Right lobe of liver (tissue), 6 donors: ENCODE results near the gene NFIA. TPM values are rescaled to one million over a fixed set of nuclear protein-coding genes. Genes with fewer than 3 reads are reported as not detected.

ENCODE experiments used
- ATAC-seq, 4 donors: fragments of 200-7000 bp; cut with Tn5 transposase; one replicate each; pipeline ENCODE4 v1.9.1; 2020; ENCODE audit warnings: mild to moderate bottlenecking in 4 of 4, moderate library complexity in 4 of 4
- DNase-seq, 3 donors: peaks; one replicate each; pipeline ENCODE4 v3.0.0-alpha.2; 2020
- H3K27ac ChIP-seq, 3 donors: fragments of 200-600 bp; one replicate each; pipeline ENCODE4 v1.8.0; 2022
- H3K27me3 ChIP-seq, 2 donors: fragments of 200-600 bp; one replicate each; pipeline ENCODE4 v1.8.0; 2022
- H3K36me3 ChIP-seq, 4 donors: fragments of 200-600 bp; sonication (generic) in 1 of 4; one replicate each; pipeline versions ENCODE4 v1.5.1 to v1.8.0; 2017 to 2022; ENCODE audit warnings: control low read depth in 1 of 4
- H3K4me1 ChIP-seq, 4 donors: fragments of 200-600 bp; sonication (generic) in 1 of 4; one replicate each; pipeline versions ENCODE4 v1.5.1 to v1.8.0; 2017 to 2022; ENCODE audit warnings: control low read depth in 1 of 4
- H3K4me3 ChIP-seq, 3 donors: fragments of 200-600 bp; one replicate each; pipeline ENCODE4 v1.8.0; 2022
- H3K9me3 ChIP-seq, 4 donors: fragments of 200-600 bp; sonication (generic) in 1 of 4; one replicate each; pipeline versions ENCODE4 v1.5.1 to v1.8.0; 2017 to 2022; ENCODE audit warnings: control low read depth in 1 of 4
- POLR2A ChIP-seq: fragments of 450-650 bp; IDR thresholded peaks from one replicate; pipeline ENCODE4 v1.6.1; 2017; ENCODE audit warnings: antibody characterized with exemption, mild to moderate bottlenecking
- WGBS: methylation state at CpG from one replicate; pipeline ENCODE4 v1.1.6; 2018; ENCODE audit warnings: low coverage, low lambda C conversion rate; ENCODE audit not compliant: insufficient coverage; ENCODE audit errors: missing lambda C conversion rate; 5-methylcytosine and 5-hydroxymethylcytosine counted together
- intact Hi-C, 2 donors: fragments of 100-400 bp; cut with DNase I; formaldehyde crosslinking; loops; one replicate each; pipeline versions ENCODE4 v1.11.2 to v1.14.1; 2022
- total RNA-seq, 6 experiments: library from RNA; depleted of rRNA in 2 of 6; stranded (reverse); fragments of >200 nt in 2 of 6; fragmentation: NEBNext Ultra II Directional in 3 of 6; extraction: Animal tissue kit (Norgen Biotek cat#: 25700) in 3 of 6; gene quantifications; one replicate each; pipeline versions ENCODE4 v1.1.0 to v1.2.4, GENCODE V29; 2016 to 2023
- TF ChIP-seq, protein P1 (sequence below), 4 donors: fragments of 200-600 bp in 3 of 4; fragments of 450-650 bp in 1 of 4; IDR thresholded peaks; one replicate each; pipeline versions ENCODE4 v1.5.1 to v1.8.0; 2016 to 2022; ENCODE audit warnings: antibody characterized with exemption in 4 of 4, mild to moderate bottlenecking in 2 of 4
- donor health status: DM: no; HTN: yes; CAD: no.
- donor health status: DM: no; HTN: no; CAD: no.
- donor health status: DM: no; HTN: no; CAD: no.
- donor health status: DM: no; HTN: yes; CAD: no.
- donor health status: DM: no; HTN: yes; CAD: no.

Gene NFIA
- total RNA-seq, 6 experiments from 2014 or later: 36.7 to 97.2 (median 57.9) TPM

DNA sequence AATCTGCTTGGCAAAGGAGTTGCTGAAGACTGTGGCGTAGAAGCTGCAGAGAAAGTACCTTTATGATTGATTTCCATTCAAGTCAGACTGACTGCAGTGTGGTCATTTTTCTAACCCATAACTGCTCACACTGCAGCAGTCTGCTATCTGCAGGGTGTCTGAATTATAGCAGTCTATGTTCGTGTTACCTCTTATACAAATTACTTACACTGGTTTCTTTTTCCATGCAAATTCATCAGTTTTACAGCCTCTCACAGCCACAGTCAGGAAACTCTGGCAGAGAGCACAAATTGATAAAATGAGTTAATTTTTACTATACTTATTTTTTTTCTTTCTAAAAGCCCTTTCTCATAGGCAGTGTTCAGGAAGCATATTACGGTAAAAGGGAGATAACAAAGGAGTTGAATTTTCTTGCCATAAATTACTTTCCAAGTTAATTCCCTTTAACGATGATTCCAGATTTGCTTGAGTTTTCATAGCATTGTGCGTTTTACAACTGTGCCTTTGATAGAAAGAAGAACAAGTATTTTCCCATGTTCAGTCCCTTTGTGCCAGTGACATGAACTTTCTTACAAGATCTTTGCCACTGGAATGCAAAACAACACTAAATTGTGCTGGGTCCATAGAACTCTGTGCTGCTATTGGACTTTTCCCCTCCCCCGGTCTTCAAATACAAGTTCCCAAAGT is 261.5 kb downstream of the NFIA start:
- H3K27ac ChIP-seq: no peak overlapping the region
- ATAC-seq: peak in 3 of 4 donors; percentile 9 to 27 (median 26)

DNA sequence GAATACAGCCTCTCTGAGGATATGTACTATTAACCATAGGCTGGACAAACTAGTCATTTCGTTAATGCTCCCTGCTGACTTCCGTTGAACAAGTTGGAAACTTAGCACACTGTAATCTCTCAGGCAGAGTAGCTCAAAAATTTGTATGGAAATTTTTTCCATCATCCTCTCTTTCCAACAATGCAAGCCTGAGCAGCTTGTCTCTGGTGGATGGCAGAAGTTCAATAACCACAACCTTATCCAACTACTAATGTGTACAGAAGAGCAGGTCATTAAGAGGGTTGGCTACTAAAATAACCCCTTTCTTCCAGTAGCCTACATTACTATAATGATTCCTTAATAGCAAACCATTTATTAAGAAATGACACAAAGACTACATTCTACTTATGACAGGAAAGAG is 262.3 kb downstream of the NFIA start:
- no peak for DNase-seq
- intact Hi-C loops: loop anchor here in 1 of 2 donors (10.0 kb wide), 1 partner anchor 290 kb away; no protein-coding TSS in a partner anchor
- H3K9me3 ChIP-seq: no peaks in the 10 kb centered on the region
- H3K36me3 ChIP-seq: peaks cover 0 to 9% (median 3%) of the 10 kb centered on the region in 4 donors
- no peak overlapping the region for H3K27ac ChIP-seq
- no peak overlapping the region for H3K4me3 ChIP-seq
- H3K4me1 ChIP-seq: peaks cover 0 to 15% (median 4%) of the 10 kb centered on the region in 4 donors
- WGBS: 85% methylated on average over 2 of the region's 2 CpGs
- ATAC-seq: peak in 3 of 4 donors; percentile 32 to 51 (median 50)
- H3K27me3 ChIP-seq: no peaks in the 10 kb centered on the region
- TF ChIP-seq POLR2A: no peak
- TF ChIP-seq, protein P1, sequence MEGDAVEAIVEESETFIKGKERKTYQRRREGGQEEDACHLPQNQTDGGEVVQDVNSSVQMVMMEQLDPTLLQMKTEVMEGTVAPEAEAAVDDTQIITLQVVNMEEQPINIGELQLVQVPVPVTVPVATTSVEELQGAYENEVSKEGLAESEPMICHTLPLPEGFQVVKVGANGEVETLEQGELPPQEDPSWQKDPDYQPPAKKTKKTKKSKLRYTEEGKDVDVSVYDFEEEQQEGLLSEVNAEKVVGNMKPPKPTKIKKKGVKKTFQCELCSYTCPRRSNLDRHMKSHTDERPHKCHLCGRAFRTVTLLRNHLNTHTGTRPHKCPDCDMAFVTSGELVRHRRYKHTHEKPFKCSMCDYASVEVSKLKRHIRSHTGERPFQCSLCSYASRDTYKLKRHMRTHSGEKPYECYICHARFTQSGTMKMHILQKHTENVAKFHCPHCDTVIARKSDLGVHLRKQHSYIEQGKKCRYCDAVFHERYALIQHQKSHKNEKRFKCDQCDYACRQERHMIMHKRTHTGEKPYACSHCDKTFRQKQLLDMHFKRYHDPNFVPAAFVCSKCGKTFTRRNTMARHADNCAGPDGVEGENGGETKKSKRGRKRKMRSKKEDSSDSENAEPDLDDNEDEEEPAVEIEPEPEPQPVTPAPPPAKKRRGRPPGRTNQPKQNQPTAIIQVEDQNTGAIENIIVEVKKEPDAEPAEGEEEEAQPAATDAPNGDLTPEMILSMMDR (IDR thresholded peaks at IDR 0.05): no peak

More for the DNA sequence above, 261.5 kb downstream of the NFIA start:
- peaks cover 0 to 20% (median 7%) of the 10 kb centered on the region in 4 donors for H3K4me1 ChIP-seq
- H3K27me3 ChIP-seq: no peaks in the 10 kb centered on the region
- peaks cover 0 to 9% (median 3%) of the 10 kb centered on the region in 4 donors for H3K36me3 ChIP-seq
- WGBS: 57% methylated on average over 6 of the region's 6 CpGs
- DNase-seq: no peak
- H3K9me3 ChIP-seq: no peaks in the 10 kb centered on the region
- H3K4me3 ChIP-seq: no peak overlapping the region
- TF ChIP-seq, protein P1 (IDR thresholded peaks at IDR 0.05): no peak
- no peak for TF ChIP-seq POLR2A
- intact Hi-C loops: loop anchor here in 1 of 2 donors (10.0 kb wide), 1 partner anchor 289 kb away; no protein-coding TSS in a partner anchor

DNA sequence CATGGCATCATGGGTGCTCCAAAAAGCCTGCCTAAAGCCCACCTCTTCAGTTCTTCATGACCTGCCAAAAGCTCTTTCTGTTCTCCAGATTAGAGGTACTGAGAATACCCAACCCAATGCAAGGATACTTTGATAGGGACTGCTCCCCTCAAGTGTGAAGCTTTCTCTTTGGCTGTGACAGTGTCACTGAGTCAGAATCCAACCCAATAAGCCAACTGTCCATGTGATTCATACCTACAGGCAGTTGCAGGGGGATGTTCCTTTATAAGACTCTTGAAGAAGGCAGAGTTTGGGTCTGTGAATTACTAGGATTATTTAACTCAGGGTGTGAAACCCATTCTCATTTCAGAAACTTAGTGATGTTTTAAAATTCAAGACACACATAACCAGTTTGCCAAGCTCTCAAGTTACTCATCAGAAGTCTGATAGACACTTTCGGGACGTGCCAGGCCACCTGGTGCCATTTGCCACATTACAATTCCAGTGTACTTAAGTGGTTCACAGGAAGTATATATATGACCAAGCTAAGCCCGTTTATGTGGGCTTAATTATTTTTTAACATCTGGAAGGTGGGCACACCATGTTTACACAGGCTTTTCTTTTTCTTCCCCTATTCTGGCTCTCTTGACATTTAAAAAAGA is 265.8 kb downstream of the NFIA start:
- H3K4me1 ChIP-seq: peaks cover 0 to 13% (median 4%) of the 10 kb centered on the region in 4 donors
- ATAC-seq (no peak), DNase-seq (no peak)
- no peak for TF ChIP-seq POLR2A
- TF ChIP-seq, protein P1 (IDR thresholded peaks at IDR 0.05): no peak
- 90% methylated on average over 3 of the region's 3 CpGs for WGBS
- H3K27ac ChIP-seq: no peak overlapping the region
- intact Hi-C loops: loop anchor here in 1 of 2 donors (10.0 kb wide), 1 partner anchor 293 kb away; no protein-coding TSS in a partner anchor
- H3K9me3 ChIP-seq: no peaks in the 10 kb centered on the region
- no peak overlapping the region for H3K4me3 ChIP-seq
- H3K27me3 ChIP-seq: no peaks in the 10 kb centered on the region
- H3K36me3 ChIP-seq: peaks cover 0 to 13% (median 5%) of the 10 kb centered on the region in 4 donors

DNA sequence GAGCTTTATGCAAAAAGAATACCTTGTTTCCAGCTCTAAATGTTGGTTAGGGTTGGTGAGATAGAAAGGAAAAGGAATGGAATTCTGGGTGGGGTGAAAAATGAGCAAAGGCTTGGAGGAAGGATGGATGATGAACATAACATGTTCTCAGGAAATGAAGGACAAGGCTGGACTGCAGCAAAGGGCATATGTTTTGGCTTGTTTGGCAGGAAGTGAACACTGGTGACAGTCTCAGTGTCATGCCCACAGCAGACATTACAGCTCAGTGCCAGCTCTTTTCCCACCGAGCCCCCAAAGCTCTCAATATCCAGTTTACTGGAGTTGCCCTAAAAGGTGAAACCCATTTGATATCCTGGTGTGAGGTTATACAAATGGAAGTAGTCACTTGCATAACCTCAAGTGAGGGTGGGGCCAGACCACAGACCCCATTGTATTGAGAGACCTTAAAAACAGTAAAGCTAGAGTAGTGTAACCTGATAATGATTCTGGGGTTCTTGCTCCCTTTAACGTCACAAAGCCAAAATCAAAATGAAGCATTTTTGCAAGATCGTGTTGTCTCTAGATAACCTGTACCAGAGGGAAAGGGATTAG is 270.6 kb downstream of the NFIA start:
- intact Hi-C loops: no loop called here
- no peak overlapping the region for H3K4me3 ChIP-seq
- H3K36me3 ChIP-seq: peaks cover 0 to 33% (median 7%) of the 10 kb centered on the region in 4 donors
- ATAC-seq (no peak), DNase-seq (no peak)
- H3K9me3 ChIP-seq: no peaks in the 10 kb centered on the region
- 78% methylated on average over 3 of the region's 3 CpGs for WGBS
- no peaks in the 10 kb centered on the region for H3K27me3 ChIP-seq
- H3K27ac ChIP-seq: no peak overlapping the region
- TF ChIP-seq POLR2A: no peak
- TF ChIP-seq, protein P1 (IDR thresholded peaks at IDR 0.05): no peak
- H3K4me1 ChIP-seq: no peaks in the 10 kb centered on the region
